Endothelial cell of umbilical vein (primary cell): ENCODE results near the gene SLC30A7. TPM values are rescaled to one million over a fixed set of nuclear protein-coding genes. Genes with fewer than 3 reads are reported as not detected.

Experiments
- BruUV-seq: library from RNA; stranded (reverse); fragments of 400-500 nt; replicated peaks from 2 replicates; lab custom pipeline; 2021; lab: Mats Ljungman, UMichigan
- CTCF ChIA-PET: fragments of 300-600, 350-600 bp; sonication (Branson Sonifier 250); formaldehyde crosslinking; loops from one replicate; lab custom pipeline; 2021; ENCODE audit warnings: antibody characterized with exemption, inconsistent platforms; lab: Charles Lee
- POLR2A ChIA-PET: fragments of 300-600, 350-600 bp; sonication (Branson Sonifier 250); formaldehyde crosslinking; loops from one replicate; lab custom pipeline; 2021; ENCODE audit warnings: antibody characterized with exemption, inconsistent platforms; lab: Charles Lee
- DNase-seq: peaks from one replicate; pipeline ENCODE4 v3.0.0-alpha.2; 2011; ENCODE audit warnings: low read depth, low spot score
- FAIRE-seq: peaks from 2 replicates; lab custom pipeline; 2011; peaks lifted over from hg19 to GRCh38; lab: Jason Lieb, UNC
- H2AFZ ChIP-seq: 2 replicates; pipeline ENCODE4 v1.6.0; 2012; ENCODE audit warnings: low read depth, low read length, control low read depth, inconsistent platforms
- H3K27ac ChIP-seq: 2 replicates; pipeline ENCODE4 v1.5.1; 2011; ENCODE audit warnings: low read depth, mild to moderate bottlenecking, control low read depth, low read length, moderate library complexity; ENCODE audit not compliant: insufficient read depth
- H3K27me3 ChIP-seq, 2 experiments: 2 replicates each; pipeline versions ENCODE4 v1.6.0 to v1.6.1; 2011; ENCODE audit warnings: low read length in 2 of 2, mixed read lengths in 1 of 2; ENCODE audit not compliant: control insufficient read depth in 2 of 2, insufficient read depth in 2 of 2
- H3K36me3 ChIP-seq, 2 experiments: 2 replicates in 1 of 2; 3 replicates in 1 of 2; pipeline ENCODE4 v1.5.1; 2011; ENCODE audit warnings: low read length in 2 of 2, mild to moderate bottlenecking in 1 of 2, moderate library complexity in 1 of 2; ENCODE audit not compliant: control insufficient read depth in 2 of 2, insufficient read depth in 2 of 2; ENCODE audit errors: extremely low read depth in 1 of 2
- H3K4me1 ChIP-seq: 3 replicates; pipeline ENCODE4 v1.5.1; 2011; ENCODE audit warnings: mild to moderate bottlenecking, low read length; ENCODE audit not compliant: control insufficient read depth, insufficient read depth; ENCODE audit errors: extremely low read depth
- H3K4me2 ChIP-seq: 2 replicates; pipeline ENCODE4 v1.6.1; 2011; ENCODE audit warnings: low read length, control low read depth, mixed read lengths; ENCODE audit not compliant: insufficient read depth
- H3K4me3 ChIP-seq, 3 experiments: fragments of 200-600 bp in 1 of 3; sonication (generic), shearing (Covaris generic) in 1 of 3; replicated peaks in 1 of 3; 2 replicates each; pipeline ENCODE4 v1.5.1; 2011 to 2016; ENCODE audit warnings: control low read depth in 3 of 3, low read length in 3 of 3, mild to moderate bottlenecking in 2 of 3, inconsistent platforms in 1 of 3, low read depth in 1 of 3, moderate library complexity in 1 of 3; ENCODE audit not compliant: insufficient read depth in 1 of 3
- H3K79me2 ChIP-seq: 2 replicates; pipeline ENCODE4 v1.6.0; 2012; ENCODE audit warnings: low read length, inconsistent platforms; ENCODE audit not compliant: control insufficient read depth, insufficient read depth
- H3K9ac ChIP-seq: replicated peaks from 2 replicates; pipeline ENCODE3; 2011; ENCODE audit warnings: low read length, control low read depth; ENCODE audit not compliant: insufficient read depth; ENCODE audit errors: extremely low read depth
- H3K9me1 ChIP-seq: replicated peaks from 3 replicates; pipeline ENCODE4 v1.6.0; 2011; ENCODE audit warnings: mild to moderate bottlenecking, low read length; ENCODE audit not compliant: control insufficient read depth, insufficient read depth; ENCODE audit errors: extremely low read depth
- H3K9me3 ChIP-seq: replicated peaks from 2 replicates; pipeline ENCODE4 v1.5.1; 2012; ENCODE audit warnings: low read length, inconsistent platforms; ENCODE audit not compliant: control insufficient read depth, insufficient read depth
- H4K20me1 ChIP-seq: replicated peaks from 2 replicates; pipeline ENCODE3; 2011; ENCODE audit warnings: mild to moderate bottlenecking, low read length; ENCODE audit not compliant: control insufficient read depth, insufficient read depth; ENCODE audit errors: extremely low read depth
- CTCF ChIP-seq, 2 donors: IDR thresholded peaks; 1 replicate in 1 of 2; 2 replicates in 1 of 2; pipeline ENCODE4 v1.5.1; 2011; ENCODE audit warnings: low read length in 2 of 2, mild to moderate bottlenecking in 2 of 2, moderate library complexity in 2 of 2, control low read depth in 1 of 2, inconsistent platforms in 1 of 2, low read depth in 1 of 2; ENCODE audit not compliant: insufficient read depth in 1 of 2; ENCODE audit errors: extremely low read depth in 1 of 2
- EZH2 ChIP-seq: IDR thresholded peaks from 2 replicates; pipeline ENCODE4 v1.6.1; 2012; ENCODE audit warnings: borderline replicate concordance, low read depth, mild to moderate bottlenecking, moderate library complexity, low read length, inconsistent platforms; ENCODE audit not compliant: severe bottlenecking
- FOS ChIP-seq: IDR thresholded peaks from 2 replicates; pipeline ENCODE4 v1.6.1; 2011; ENCODE audit warnings: mild to moderate bottlenecking, low read length, moderate library complexity, borderline replicate concordance; ENCODE audit not compliant: insufficient read depth
- GATA2 ChIP-seq: IDR thresholded peaks from 2 replicates; pipeline ENCODE4 v1.7.0; 2011; ENCODE audit warnings: low read depth, mild to moderate bottlenecking, moderate library complexity, mixed read lengths, low read length; ENCODE audit not compliant: insufficient read length, insufficient read depth
- JUN ChIP-seq: IDR thresholded peaks from 2 replicates; pipeline ENCODE4 v1.6.1; 2011; ENCODE audit warnings: borderline replicate concordance, low read depth; ENCODE audit not compliant: insufficient read length, insufficient read depth
- MYC ChIP-seq: IDR thresholded peaks from one replicate; pipeline ENCODE4 v1.6.1; 2011; ENCODE audit warnings: mild to moderate bottlenecking, low read depth, low read length
- POLR2A ChIP-seq: IDR thresholded peaks from 2 replicates; pipeline ENCODE4 v1.6.1; 2012; ENCODE audit warnings: low read depth, mild to moderate bottlenecking, control low read depth, low read length
- POLR2AphosphoS5 ChIP-seq: IDR thresholded peaks from 2 replicates; pipeline ENCODE4 v1.6.1; 2012; ENCODE audit warnings: low read depth, mild to moderate bottlenecking, control low read depth, low read length, moderate library complexity; ENCODE audit not compliant: insufficient read depth
- dilution Hi-C: fragments of 300-500 bp; cut with MboI; formaldehyde crosslinking; loops from one replicate; pipeline ENCODE4 v1.15.0; 2019; ENCODE audit warnings: low sequenced_read_pairs; ENCODE audit not compliant: extremely low pct_ligation_motif_present
- intact Hi-C: fragments of 100-400 bp; cut with micrococcal nuclease; formaldehyde crosslinking; loops from one replicate; pipeline ENCODE4 v1.10.0; 2022
- polyA plus RNA-seq, 4 experiments: library from polyadenylated mRNA; depleted of rRNA in 3 of 4; stranded (reverse) in 3 of 4; unstranded in 1 of 4; fragments of >200 nt; gene quantifications; 2 replicates each; pipeline versions ENCODE4 v1.2.1 to v1.2.3, GENCODE V29; 2011 to 2012; ENCODE audit warnings: missing spikeins in 1 of 4
- total RNA-seq: library from RNA; stranded (reverse); gene quantifications from 2 replicates; pipeline ENCODE4 v1.2.3, GENCODE V29; 2021
- TF ChIP-seq, protein P1 (sequence below): IDR thresholded peaks from 2 replicates; pipeline ENCODE4 v1.6.1; 2011; ENCODE audit not compliant: insufficient read depth, insufficient read length

The SLC30A7 gene
- total and polyA plus RNA-seq, 2 donors (not counting 3 experiments of a cell fraction or from before 2014, with no cell fraction given) = 9.3 to 38.6 TPM

DNA sequence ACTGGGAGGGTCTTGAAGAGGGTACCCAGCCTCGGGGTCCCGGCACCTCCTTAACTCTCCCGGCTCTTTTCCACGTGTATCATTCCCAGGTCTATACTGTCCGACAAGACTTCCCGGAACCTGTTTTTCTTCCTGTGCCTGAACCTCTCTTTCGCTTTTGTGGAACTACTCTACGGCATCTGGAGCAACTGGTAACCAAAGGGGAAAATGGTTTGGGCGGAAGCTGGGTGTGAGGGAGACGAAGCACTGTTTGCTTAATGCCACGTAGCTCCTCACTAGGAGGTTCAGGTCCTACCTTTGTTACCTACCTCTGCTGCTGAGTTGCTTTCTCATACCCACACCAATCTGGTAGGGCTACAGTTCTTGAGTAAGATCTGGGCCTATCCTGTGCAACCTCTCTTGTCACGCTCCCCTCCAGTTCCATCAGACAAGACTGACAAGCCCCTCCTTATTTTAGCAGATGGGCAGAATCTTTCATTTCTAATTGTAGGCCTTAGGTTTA, 642 bp downstream of the SLC30A7 start:
- FAIRE-seq = peak; percentile 38
- no peaks in the 10 kb centered on the region for H3K9me1 ChIP-seq
- CTCF ChIA-PET = interaction anchor here (0.9 to 1.4 kb wide), 3 partner anchors 13 to 392 kb away, joined by 3 to 5 read pairs (median 3); no protein-coding TSS in a partner anchor

More for the DNA sequence above, 642 bp downstream of the SLC30A7 start:
- peak overlapping the region; percentile 75 to 91 (median 91) for H3K4me3 ChIP-seq
- H3K9ac ChIP-seq = peak overlapping the region; percentile 98
- intact Hi-C loops (loop anchor here (10.0 kb wide), 1 partner anchor 762 kb away; the partner anchor contains the start of genes SASS6 and TRMT13), dilution Hi-C loops (no loop called here)
- H2AFZ ChIP-seq = peak overlapping the region; percentile 0
- peak overlapping the region; percentile 53 for H3K4me2 ChIP-seq
- no peaks in the 10 kb centered on the region for H3K9me3 ChIP-seq
- H3K27ac ChIP-seq = peak overlapping the region; percentile 93
- POLR2A ChIA-PET = interaction anchor here (1.4 kb wide), 1 partner anchor 344 kb away, joined by 3 read pairs; no protein-coding TSS in a partner anchor
- peak; percentile 75 for DNase-seq
- BruUV-seq = no TSS peak
- H3K36me3 ChIP-seq = peaks cover 2 to 4% of the 10 kb centered on the region in 2 experiments
- H3K79me2 ChIP-seq = peaks cover 53% of the 10 kb centered on the region
- TF ChIP-seq JUN = no peak
- TF ChIP-seq CTCF (IDR thresholded peaks at IDR 0.05; ENCODE audit: extremely low read depth in 1 of 2, insufficient read depth in 1 of 2, low read depth in 1 of 2, low read length in 2 of 2) = no peak
- no peak for TF ChIP-seq FOS
- no peak for TF ChIP-seq EZH2
- TF ChIP-seq POLR2AphosphoS5 = no peak
- TF ChIP-seq GATA2 = no peak
- TF ChIP-seq, protein P1, sequence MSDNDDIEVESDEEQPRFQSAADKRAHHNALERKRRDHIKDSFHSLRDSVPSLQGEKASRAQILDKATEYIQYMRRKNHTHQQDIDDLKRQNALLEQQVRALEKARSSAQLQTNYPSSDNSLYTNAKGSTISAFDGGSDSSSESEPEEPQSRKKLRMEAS = no peak
- TF ChIP-seq POLR2A = no peak
- TF ChIP-seq MYC = no peak
- H3K4me1 ChIP-seq = peaks cover 26% of the 10 kb centered on the region
- no peaks in the 10 kb centered on the region for H4K20me1 ChIP-seq
- no peaks in the 10 kb centered on the region for H3K27me3 ChIP-seq
